Activated CD8-positive, alpha-beta memory T cell treated with anti-CD3 and anti-CD28 coated beads, Interleukin-2, amount 50 U/mL, for 48 hours (primary cell): ENCODE data around the gene TREML4.
"Not testable (repeated sequence)": the region's sequence is repeated elsewhere in the genome, so short reads cannot be mapped to it uniquely, and the experiment has no call there.

Experiments used
- DNase-seq: peaks from one replicate; pipeline ENCODE4 v3.0.0-alpha.2; 2020

Gene TREML4

GRCh38 chr6:41208439-41209106 lies 19.6 kb upstream of the TREML4 start:
- no peak for DNase-seq

DNA sequence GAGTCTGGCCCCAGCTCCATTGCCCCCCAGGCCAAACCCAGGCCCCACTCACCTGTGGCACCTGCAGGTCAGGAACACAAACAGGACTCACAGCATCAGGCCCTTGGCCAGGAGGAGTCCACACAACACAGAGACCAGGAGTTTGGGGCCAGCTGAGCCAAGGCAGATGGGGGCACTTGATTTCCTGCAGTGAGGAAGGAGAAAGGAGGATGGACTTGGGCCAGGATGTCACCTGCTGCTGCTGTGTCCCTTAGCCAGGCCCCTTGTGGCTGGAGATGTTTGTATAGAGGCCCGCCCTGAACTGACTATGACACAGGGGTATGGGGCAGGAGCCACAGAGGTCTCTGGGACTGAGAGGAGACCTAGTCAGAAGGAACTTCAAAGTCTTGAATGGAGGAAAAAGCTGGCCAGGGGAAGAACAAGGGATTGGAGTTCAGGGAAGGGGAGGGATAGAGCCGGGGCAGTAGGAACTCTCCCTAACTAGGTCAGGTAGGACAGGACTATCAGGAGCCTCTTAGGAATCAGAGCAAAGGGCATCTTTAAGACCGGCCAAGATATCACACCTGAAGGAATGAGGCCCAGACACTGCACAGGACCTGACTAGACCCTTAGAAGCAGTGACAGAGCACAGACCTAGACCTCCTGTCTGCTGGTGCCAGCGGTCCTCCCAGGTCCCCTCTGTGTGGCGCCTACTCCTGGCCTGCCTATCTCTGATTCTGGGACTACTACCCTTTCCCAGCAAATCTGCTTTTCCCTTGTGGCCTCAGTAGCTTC lies 18.4 kb upstream of the TREML4 start:
- DNase-seq, result no peak

DNA sequence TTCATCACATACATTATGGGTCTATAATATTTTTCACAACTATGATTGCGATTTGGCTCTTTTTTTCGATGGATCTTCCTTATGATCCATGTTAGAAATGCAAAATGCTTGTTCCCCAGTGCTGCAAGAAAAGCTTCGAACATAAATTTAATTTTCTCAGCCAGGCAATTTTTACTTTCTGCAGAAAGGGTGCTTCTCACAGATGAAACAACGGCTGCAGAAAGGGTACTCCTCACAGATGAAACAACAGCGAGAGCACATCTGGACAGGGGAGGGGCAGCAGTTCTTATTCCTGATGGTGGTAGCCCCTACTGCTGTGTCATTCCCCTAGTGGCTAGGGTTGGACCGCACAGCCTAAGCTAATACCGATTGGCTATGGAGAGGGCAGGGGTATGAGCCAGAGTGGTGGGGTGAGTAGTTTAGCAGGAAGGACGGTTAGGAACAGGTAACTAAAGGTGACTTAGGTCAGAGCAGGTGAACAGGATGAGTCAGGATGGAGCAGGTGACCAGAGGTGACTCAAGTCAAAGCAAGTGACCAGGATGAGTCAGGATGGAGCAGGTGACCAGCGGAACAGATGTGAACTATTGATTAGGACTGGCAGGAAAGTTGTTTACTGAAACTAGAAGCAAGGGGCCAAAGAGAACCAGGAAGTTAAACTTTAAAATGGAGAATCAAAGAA lies 13.4 kb upstream of the TREML4 start:
- no peak for DNase-seq

DNA sequence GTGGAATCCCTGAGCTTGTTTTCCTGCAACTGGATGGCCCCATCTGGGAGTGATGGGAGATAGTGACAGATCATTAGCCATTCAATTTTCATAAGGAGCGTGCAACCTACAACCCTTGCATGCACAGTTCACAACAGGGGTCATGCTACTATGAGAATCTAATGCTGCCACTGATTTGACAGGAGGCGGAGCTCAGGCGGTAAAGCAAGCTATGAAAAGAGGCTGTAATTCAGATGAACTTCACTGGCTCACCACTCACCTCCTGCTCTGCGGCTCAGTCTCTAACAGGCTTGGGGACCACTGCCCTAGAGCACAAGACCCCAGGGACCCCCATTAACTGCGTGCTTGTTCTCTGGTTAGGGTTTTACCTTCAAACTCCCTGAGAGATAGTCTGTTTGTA lies 12.4 kb upstream of the TREML4 start:
- DNase-seq, result no peak

DNA sequence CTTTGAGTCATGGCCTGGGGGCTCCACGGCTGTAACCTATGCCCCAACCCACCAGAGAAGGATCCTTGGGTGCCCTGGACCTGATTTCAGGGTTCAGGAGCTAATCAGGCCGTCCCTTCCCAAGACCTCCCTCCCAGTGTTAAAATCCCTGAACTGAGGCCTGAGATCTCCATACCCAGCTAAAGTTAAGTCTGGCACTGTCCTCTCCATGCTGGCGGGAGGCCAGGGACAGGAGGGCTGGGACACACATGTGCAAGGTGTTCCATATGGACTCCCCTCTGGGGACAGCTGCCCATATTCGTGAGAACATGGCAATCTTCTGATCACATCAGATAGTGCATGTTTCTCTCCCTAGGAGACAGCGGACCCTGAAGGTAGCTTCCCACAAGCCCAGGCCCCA lies 11.5 kb upstream of the TREML4 start:
- DNase-seq, result no peak

GRCh38 chr6:41222045-41222444 lies 6.1 kb upstream of the TREML4 start:
- DNase-seq, result no peak

DNA sequence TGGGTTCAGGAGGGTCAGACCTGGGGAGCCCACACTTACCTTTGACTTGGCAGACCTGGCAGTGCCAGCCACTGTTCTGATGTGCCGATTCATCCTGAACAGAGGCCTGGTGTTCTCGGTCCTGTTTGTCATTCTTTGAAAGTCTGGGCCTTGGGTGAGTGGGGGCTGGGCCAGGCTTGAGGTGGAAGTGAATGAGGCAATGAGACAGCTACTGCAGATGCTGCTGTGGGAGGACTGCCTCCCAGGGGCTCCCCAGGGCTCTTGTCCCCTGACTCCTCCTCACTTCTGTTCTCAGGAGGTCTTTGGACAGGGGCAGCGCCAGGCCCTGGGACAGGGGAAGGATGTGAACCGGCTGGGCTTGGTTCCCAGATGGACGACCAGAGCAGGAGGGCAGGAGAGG lies 5.6 kb upstream of the TREML4 start:
- DNase-seq, result no peak

- no peak for DNase-seq
These were observed 3.3 kb upstream of the TREML4 start for GRCh38 chr6:41224800-41225199.

DNA sequence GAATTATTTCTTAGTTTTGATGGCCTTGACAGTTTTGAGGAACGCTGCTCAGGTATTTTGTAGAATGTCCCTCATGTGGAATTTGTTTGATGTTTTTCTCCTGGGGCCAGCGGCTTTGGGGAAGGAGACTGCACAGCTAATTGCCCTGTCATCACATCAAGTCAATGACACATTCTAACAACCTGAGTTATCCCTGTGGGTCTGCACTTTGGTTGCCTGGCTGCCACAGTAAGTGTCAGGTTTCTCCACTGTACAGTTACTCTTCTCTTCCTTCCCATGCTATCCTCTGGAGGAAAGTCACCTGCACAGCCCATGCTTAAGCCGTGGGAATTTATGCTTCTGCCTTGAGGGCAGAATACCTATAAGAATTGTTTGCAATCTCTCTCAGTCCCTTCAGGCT lies 1.4 kb upstream of the TREML4 start:
- DNase-seq, result no peak

- DNase-seq, result no peak
These were observed 467 bp downstream of the TREML4 start for GRCh38 chr6:41228616-41229015.

- no peak for DNase-seq
These were observed 1.6 kb downstream of the TREML4 start for GRCh38 chr6:41229721-41230120.

GRCh38 chr6:41231246-41231645 lies 3.1 kb downstream of the TREML4 start:
- DNase-seq, result no peak

- DNase-seq, result no peak
These were observed 4.5 kb downstream of the TREML4 start for GRCh38 chr6:41232667-41233066.

DNA sequence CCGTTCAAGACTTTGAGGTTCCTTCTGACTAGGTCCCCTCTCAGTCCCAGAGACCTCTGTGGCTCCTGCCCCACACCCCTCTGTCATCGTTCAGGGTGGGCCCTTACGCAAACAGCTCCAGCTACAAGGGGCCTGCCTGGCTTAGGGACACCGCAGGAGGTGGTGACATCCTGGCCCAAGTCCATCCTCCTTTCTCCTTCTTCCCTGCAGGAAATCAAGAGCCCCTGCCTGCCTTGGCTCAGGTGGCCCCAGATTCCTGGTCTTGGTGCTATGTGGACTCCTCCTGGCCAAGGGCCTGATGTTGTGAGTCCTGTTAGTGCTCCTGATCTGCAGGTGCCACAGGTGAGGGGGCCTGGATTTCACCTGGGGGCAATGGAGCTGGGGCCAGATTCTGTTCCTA lies 8.1 kb downstream of the TREML4 start:
- DNase-seq, result no peak

DNA sequence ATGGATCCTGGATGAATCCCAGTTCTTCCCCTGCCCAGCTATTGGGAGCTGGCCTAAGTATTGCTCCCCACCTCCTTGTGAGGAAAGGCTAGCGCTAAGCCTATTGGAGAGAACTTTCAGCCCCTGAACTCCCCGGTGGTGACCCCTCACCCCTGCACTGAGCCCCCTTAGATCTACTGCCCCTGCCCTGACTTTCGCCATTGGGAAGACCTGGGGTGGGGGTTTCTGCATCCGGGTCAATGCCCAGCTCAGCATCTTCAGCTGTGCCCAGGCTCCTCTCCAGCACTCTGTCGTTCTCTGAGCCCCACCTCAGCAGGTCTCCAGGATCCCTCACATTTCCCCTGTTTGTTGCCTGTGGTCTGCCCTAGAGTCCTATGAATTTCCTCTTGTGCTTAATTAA lies 9.0 kb downstream of the TREML4 start:
- no peak for DNase-seq

- DNase-seq, result no peak
These were observed 11.5 kb downstream of the TREML4 start for GRCh38 chr6:41239467-41240159.

DNA sequence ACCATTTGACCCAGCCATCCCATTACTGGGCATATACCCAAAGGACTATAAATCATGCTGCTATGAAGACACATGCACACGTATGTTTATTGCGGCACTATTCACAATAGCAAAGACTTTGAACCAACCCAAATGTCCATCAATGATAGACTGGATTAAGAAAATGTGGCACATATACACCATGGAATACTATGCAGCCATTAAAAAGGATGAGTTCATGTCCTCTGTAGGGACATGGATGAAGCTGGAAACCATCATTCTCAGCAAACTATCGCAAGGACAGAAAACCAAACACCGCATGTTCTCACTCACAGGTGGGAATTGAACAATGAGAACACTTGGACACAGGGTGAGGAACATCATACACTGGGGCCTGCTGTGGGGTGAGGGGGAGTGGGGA lies 18.4 kb downstream of the TREML4 start:
- DNase-seq, result not testable (repeated sequence)

DNA sequence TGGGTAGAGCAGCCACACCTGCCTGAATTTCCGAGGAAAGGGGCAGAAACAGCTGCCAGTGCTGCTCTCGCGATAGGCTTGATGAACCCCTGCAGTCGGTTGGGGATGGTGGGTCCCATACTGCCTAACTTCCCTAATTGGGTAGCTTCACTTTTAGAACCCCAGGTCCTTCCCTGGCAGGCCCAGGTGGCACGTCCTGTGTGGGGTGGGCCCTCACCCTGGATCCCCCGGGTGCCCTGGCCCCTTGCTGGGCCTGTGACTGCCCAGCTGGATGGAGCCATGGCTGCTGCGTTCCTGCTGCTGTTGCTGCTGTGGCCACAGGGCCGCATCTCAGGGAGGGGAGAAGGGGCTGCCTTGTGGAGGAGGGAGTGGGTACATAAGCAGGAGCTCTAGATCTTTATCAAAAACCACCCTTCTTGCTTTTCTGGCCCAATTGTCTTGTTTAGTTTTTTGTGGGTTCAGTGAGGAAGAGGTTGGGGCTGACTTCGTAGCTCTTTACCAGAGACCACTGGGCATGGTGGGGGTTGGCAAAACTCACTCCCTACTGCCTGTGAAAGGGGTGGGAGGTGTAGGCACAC lies 19.2 kb downstream of the TREML4 start:
- no peak for DNase-seq

DNA sequence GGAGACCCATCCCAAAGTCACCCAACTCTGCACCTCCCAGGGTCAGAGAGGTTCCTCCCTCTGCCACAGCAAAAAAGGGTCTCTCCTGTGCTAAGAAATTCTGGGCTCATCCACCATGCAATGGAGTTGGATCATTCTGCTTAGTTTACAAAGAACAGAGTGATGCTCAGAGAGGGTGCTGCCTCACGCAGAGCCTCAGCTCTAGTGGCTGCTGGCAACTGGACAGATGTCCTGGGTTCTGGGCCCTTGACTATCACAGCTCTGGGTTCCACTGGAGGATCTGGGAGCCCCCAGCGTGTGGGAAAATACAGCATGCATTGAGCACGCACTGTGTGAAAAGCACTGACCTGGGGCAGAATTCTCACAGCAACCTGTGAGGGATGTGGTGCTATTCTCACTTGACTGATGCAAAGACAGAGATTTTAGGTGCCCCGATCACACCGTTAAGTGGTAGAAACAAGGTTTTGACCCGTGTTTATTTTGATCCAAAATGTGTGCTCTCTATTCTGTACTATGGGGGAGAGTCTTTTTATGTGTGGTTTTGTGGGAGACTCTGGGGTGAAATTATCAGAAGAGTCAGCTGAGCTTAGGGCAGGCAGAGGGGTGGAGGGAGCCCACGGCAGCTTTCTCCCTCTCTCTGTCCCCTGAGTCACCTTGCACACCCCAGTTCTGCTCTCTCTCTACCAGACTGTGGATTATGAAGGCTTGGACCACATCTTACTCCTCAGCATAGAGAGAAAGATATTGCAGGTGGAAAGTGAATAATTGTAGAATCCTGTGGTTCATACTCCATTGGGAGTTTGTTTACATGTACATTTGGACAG lies 19.9 kb downstream of the TREML4 start:
- no peak for DNase-seq

GRCh38 chr6:41252401-41253169 lies 24.4 kb downstream of the TREML4 start:
- no peak for DNase-seq

DNA sequence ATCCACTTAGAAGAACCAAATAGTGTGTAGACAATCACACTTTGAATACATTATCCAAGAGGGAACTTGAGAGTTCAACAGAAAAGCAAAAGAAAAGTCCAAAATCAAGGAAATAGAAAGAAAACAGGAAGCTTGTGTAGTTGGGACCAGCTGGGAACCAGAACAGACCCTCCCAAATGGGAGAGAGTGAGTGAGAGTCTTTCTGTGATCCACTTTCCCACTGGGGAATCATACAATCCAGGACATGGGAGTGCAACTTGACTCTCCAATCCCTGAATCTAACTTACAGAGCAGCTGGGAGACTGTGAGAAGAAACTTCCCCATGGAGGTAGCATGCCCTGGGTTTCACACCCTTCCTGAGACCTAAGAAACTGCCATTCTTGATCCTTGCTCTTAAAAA lies 27.0 kb downstream of the TREML4 start:
- DNase-seq, result no peak
